Left ventricle myocardium superior (tissue), 1 donor: ENCODE results near the gene COL24A1. TPM values are rescaled to one million over a fixed set of nuclear protein-coding genes. Genes with fewer than 3 reads are reported as not detected.
"Not testable (repeated sequence)": the region's sequence is repeated elsewhere in the genome, so short reads cannot be mapped to it uniquely, and the experiment has no call there.

ENCODE experiments used
- ATAC-seq: fragments of 200-7000 bp; cut with Tn5 transposase; one replicate; pipeline ENCODE4 v1.9.1; 2020; ENCODE audit warnings: mild to moderate bottlenecking, moderate library complexity
- DNase-seq: peaks from one replicate; pipeline ENCODE4 v3.0.0-alpha.2; 2020
- intact Hi-C: fragments of 100-400 bp; cut with micrococcal nuclease; formaldehyde crosslinking; loops from one replicate; pipeline ENCODE4 v1.11.0; 2022
- total RNA-seq: library from RNA; stranded (reverse); fragmentation: NEBNext Ultra II Directional; extraction: Animal tissue kit (Norgen Biotek cat#: 25700); gene quantifications from one replicate; pipeline ENCODE4 v1.2.1, GENCODE V29; 2021
- donor health status: DM: no; HTN: yes; CAD: no; lungs with severe emphysema.

The COL24A1 gene
- total RNA-seq, 1 donor from 2014 or later = 0.82 TPM

DNA sequence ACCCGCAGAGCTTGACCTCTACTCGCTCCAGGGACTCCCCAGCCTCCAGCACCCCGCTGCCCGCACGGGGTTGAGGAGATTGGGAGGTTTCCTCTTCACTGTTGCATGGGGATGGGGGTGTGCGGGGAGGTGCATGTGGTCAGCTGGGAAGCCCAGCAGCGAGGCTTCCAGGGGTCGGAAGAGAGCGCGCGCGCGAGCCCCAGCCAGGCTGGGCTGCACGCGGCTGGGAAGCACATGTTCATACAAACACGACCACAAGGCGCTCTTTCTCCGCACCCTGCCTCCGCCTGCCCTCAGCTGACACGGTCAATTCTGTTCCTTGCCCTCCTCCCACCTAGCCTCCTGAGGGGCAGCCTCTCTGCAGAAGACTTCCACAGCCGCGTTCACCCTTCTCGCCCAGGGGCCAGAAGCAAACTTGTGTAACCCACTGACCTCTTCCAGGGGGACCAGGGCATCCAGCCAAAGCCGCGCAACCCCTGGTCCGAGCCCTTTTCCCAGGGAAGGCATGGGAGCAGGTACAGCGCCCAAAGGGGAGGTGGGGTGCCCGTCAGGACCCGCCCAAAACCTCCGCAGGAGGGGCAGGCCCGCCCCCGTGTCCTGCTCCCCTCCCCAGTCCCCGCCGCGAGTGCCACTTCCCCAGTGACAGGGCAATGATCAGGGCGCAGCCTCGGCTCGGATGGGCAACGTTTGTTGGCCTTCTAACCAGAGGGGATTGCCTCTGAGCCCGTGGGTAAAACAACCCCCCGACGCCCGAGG is 1.3 kb downstream of the COL24A1 start:
- DNase-seq (peak; percentile 56), ATAC-seq (peak; percentile 77)
- intact Hi-C loops = no loop called here

- intact Hi-C loops = no loop called here
- peak; percentile 21 for ATAC-seq
- DNase-seq = peak; percentile 34
Measured at GRCh38 chr1:86154571-86155050, 2.0 kb downstream of the COL24A1 start.

DNA sequence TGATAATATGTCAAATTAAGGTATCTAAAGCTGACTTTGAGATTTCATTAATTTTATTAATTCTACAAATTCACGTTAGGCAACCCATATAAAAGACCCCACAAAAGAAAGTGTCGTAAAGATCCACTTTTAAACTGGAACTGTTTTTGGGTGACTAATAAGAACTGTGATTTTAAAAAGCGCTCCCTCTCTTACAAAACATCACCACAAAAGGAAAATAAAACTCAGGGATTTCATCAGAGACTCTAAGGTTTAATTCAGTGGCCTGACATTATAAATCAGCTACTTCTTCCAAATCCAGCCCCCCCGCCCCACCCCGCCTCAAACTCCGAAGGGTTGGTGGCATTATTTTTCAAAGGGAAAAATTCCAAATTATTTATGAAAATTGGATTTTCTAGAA is 2.7 kb downstream of the COL24A1 start:
- intact Hi-C loops = no loop called here
- DNase-seq = no peak
- ATAC-seq = no peak

GRCh38 chr1:86152887-86153286 is 3.7 kb downstream of the COL24A1 start:
- ATAC-seq (no peak), DNase-seq (no peak)
- intact Hi-C loops = no loop called here

DNA sequence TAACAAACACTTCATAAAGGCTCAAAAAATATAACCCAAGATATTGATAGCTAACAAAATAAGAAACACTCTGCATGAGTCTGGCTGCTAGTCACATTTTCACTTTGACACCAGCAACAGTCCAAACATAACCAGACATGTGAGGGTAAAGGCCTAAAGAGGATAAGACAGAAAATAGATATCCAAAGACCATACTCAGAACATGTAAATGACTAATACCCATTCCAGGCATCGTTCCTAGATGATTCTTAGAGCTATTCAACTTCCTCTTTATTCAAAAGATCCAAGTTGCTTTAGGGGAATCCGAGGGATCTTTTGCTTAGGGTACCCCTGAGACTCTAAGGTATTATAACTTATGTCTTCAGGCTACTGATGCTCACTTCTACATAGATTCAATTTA is 5.1 kb downstream of the COL24A1 start:
- intact Hi-C loops = no loop called here
- ATAC-seq (no peak), DNase-seq (no peak)

DNA sequence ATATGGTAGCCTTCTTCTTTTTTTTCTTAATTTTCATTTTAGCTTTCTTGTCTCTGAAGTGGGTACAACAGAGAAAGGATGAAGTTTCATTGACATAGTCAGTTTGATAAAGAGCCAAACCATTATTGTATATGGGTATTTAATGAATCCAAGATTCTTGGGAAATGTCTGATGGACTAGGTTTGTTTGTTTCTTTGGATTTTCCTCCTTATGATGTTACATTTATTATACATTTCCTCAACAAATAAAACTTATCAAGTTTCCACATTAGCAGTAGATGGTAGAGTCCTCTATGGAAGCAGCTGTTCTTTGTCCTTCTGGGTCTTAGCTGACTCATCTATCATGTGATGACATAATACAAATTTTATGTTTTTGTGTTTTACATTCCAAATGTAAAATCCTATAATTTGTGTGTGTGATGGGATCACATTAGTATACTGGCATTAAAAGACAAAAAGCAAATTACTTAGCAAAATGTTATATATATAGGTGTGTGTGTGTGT is 6.0 kb downstream of the COL24A1 start:
- DNase-seq = no peak
- intact Hi-C loops = no loop called here
- ATAC-seq = no peak

- intact Hi-C loops = no loop called here
- DNase-seq (no peak), ATAC-seq (no peak)
Measured at GRCh38 chr1:86149591-86149990, 7.0 kb downstream of the COL24A1 start.

GRCh38 chr1:86147755-86148154 is 8.8 kb downstream of the COL24A1 start:
- ATAC-seq (no peak), DNase-seq (no peak)
- intact Hi-C loops = no loop called here

- intact Hi-C loops = no loop called here
Measured at GRCh38 chr1:86146566-86146965, 10.0 kb downstream of the COL24A1 start.

GRCh38 chr1:86140281-86140880 is 16.2 kb downstream of the COL24A1 start:
- intact Hi-C loops = no loop called here
- ATAC-seq = no peak
- no peak for DNase-seq

More at GRCh38 chr1:86146566-86146965, 10.0 kb downstream of the COL24A1 start:
- ATAC-seq = no peak
- no peak for DNase-seq

DNA sequence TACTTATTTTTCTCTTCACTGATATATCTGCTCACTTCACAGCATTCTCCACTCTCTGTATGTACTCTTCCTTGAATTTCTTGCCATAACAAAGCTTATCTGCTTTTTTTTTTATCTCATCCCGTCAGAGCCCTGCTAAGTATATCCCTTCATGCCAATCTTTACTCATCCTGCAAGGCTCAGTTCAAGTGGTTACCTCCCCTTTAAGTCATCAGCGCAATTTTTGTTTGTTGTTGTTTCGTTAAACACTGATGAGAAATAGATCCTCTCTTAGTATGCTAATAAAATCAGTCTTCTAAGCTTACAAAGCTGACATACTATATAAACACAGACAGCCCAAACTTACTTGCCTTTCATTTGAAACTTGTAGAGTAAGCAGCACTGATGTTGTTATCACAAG is 17.8 kb downstream of the COL24A1 start:
- DNase-seq (no peak), ATAC-seq (no peak)
- intact Hi-C loops = no loop called here

DNA sequence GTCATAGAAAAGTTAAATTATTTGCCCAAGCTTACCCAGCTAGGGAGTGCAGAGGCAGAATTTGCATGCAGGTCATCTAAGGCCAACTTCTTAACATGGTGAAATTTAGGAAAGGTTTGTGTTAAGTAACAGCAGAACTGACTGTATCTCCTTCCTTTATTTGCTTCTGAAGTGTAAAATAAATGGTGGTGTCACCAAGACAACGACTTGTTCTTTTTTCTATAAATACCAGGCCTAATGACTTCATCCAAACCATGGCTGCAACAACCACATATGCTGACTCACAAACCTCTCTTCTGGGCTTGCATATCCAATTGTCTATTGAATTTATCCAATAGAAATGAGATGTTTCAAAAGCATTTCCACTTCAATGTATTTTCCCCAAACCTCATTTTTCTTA is 19.1 kb downstream of the COL24A1 start:
- DNase-seq (no peak), ATAC-seq (no peak)
- intact Hi-C loops = no loop called here

DNA sequence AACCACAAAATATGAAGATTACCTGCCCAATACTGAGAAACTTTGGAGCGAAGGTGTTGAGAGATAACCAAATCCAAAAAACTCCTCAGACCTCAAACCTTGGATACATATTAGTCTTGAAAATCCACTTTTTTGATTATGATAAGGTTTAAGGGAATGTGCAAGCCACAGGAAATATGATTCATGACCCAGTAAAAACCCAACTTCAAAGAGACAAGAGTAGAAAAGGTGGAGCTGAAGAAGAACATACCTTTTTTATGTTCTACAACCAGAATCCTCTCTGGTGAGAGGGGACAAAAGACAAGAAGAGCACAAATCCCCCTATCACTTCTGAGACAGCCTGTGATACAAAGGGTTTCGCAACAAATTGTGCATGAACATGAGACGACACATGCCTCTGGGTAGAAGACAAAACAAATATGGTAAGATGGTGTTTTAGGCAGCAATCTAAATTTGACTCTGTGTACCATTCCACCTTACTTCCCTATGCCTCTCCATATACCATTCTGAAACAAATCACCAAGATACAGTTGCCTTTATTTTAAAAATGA is 37.3 kb downstream of the COL24A1 start:
- DNase-seq (no peak), ATAC-seq (no peak)
- intact Hi-C loops = no loop called here

GRCh38 chr1:86114816-86115400 is 41.7 kb downstream of the COL24A1 start:
- intact Hi-C loops = no loop called here
- no peak for ATAC-seq
- no peak for DNase-seq

DNA sequence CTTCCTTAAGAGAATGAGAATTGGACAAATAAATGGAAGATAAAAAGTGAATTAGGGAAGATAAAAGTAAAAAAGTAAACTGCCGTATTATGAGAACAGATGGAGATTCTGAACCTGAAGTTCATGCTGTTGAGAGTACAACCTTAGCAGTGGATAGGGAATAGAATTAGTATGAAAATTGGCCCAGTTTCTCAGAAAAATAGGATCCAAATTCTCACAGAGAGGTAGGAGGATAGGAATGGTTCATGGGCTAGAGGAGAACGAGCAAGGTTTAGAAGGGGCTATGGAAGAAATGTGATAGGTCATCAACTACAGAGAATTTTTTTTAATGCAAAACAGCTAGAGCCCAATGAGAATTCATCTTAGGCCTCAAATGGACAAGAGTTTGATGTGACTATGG is 42.3 kb downstream of the COL24A1 start:
- intact Hi-C loops = no loop called here
- no peak for DNase-seq
- no peak for ATAC-seq

GRCh38 chr1:86111590-86111989 is 45.0 kb downstream of the COL24A1 start:
- intact Hi-C loops, ATAC-seq, DNase-seq: not testable (repeated sequence)

- no peak for ATAC-seq
Measured at GRCh38 chr1:86110451-86111129, 46.0 kb downstream of the COL24A1 start.

GRCh38 chr1:86105533-86105866 is 51.1 kb downstream of the COL24A1 start:
- ATAC-seq = no peak
- intact Hi-C loops = no loop called here
- no peak for DNase-seq

More at GRCh38 chr1:86110451-86111129, 46.0 kb downstream of the COL24A1 start:
- intact Hi-C loops = no loop called here
- DNase-seq = no peak
